ENCODE results near the gene C19orf44. TPM values are rescaled to one million over a fixed set of nuclear protein-coding genes. Genes with fewer than 3 reads are reported as not detected.
"Not testable (repeated sequence)": the region's sequence is repeated elsewhere in the genome, so short reads cannot be mapped to it uniquely, and the experiment has no call there.

Gene C19orf44
- total RNA-seq: 6.6 TPM
- long read RNA-seq, partial matches to known transcripts: 3 of 11 reads
- long read RNA-seq, other reads (novel, unspliced or antisense): 8 of 11 reads

DNA sequence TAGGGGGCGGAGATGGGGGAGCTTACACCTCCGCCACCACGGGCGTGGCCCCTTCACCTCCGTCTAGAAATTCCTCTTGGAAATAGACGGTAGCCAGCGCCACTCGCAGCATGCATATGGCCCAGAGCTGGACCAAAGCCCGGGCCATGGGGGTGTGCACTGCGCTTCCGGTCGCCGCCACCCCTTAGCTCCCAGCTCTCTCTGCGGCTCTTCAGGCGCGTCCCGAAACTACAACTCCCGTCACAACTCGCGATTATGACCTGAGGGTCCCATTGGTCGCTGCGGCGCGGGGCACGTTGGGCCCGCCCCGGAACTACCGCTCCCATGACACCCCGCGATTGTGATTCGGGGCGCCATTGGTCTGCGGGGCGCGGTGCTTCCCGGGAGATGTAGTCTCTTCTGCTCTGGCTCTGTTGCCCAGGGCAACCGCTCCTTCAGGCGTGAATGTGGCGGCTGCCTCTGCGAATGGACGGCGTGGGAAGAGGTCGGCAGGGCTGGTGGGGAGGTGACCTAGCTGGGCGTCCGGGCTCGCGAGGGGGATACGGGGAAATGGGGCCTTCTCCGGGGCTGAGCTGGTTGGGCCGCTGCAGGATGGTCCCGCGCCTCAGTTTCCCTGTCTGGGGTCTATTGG lies at the start of gene C19orf44, which contains the start of gene CALR3:
Gene C19orf44 (plus strand): TSS at position 413 of the 631 bp plus-strand sequence. CDS start 4,399 bp downstream, outside the sequence.
Gene CALR3 (minus strand): TSS at position 186 of the 631 bp plus-strand sequence. CDS start 38 bp downstream, at position 148.
- peak within 1 kb of the TSS; percentile 80 for H3K27ac ChIP-seq
- peak; percentile 99 for DNase-seq
- H3K36me3 ChIP-seq: peaks cover 7% of the 10 kb centered on the region
- H3K4me3 ChIP-seq: peak within 1 kb of the TSS; percentile 74
- peak; percentile 100 for ATAC-seq
- TF ChIP-seq CTCF (IDR thresholded peaks at IDR 0.05): peak; percentile 16
- intact Hi-C loops (cut with DNase I): no loop called here
- H3K9me3 ChIP-seq: no peaks in the 10 kb centered on the region
- peaks cover 14% of the 10 kb centered on the region for H3K4me1 ChIP-seq
- no peaks in the 10 kb centered on the region for H3K27me3 ChIP-seq (ENCODE audit: low read depth)

- no peaks in the 10 kb centered on the region for H3K27me3 ChIP-seq (ENCODE audit: low read depth)
- intact Hi-C loops (cut with DNase I): no loop called here
- no peak overlapping the region for H3K4me3 ChIP-seq
- H3K36me3 ChIP-seq: peaks cover 2% of the 10 kb centered on the region
- no peak for TF ChIP-seq CTCF (IDR thresholded peaks at IDR 0.05)
- H3K27ac ChIP-seq: peak overlapping the region; percentile 32
- DNase-seq: peak; percentile 86
- no peaks in the 10 kb centered on the region for H3K9me3 ChIP-seq
- H3K4me1 ChIP-seq: peaks cover 60% of the 10 kb centered on the region
- ATAC-seq: peak; percentile 91 to 92
Measured at GRCh38 chr19:16446724-16447368, 49.3 kb upstream of the C19orf44 start.

DNA sequence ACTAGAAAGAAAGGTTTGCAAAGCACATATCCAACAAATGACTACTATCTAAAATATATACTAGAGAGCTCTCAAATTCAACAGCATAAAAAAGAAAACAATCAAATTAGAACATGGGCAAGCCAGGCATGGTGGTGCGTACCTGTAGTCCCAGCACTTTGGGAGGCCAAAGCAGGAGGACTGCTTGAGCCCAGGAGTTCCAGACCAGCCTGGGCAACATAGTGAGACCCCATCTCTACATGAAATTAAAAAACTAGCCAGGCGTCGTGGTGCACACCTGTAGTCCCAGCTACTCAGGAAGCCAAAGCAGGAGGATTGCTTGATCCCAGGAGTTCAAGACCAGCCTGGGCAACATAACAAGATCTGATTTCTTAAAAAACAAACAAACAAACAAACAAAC lies 47.3 kb upstream of the C19orf44 start:
- H3K9me3 ChIP-seq; H3K36me3 ChIP-seq; H3K27me3 ChIP-seq (ENCODE audit: low read depth); intact Hi-C loops (cut with DNase I); ATAC-seq; DNase-seq; H3K27ac ChIP-seq; H3K4me3 ChIP-seq: not testable (repeated sequence)
- H3K4me1 ChIP-seq: peaks cover 39% of the 10 kb centered on the region

GRCh38 chr19:16449330-16449961 lies 46.7 kb upstream of the C19orf44 start:
- peaks cover 38% of the 10 kb centered on the region for H3K4me1 ChIP-seq
- peak overlapping the region; percentile 47 for H3K27ac ChIP-seq
- intact Hi-C loops (cut with DNase I): no loop called here
- DNase-seq (no peak), ATAC-seq (peak; percentile 35 to 57)
- H3K9me3 ChIP-seq: no peaks in the 10 kb centered on the region
- TF ChIP-seq CTCF (IDR thresholded peaks at IDR 0.05): no peak
- H3K4me3 ChIP-seq: no peak overlapping the region
- no peaks in the 10 kb centered on the region for H3K36me3 ChIP-seq
- no peaks in the 10 kb centered on the region for H3K27me3 ChIP-seq (ENCODE audit: low read depth)

DNA sequence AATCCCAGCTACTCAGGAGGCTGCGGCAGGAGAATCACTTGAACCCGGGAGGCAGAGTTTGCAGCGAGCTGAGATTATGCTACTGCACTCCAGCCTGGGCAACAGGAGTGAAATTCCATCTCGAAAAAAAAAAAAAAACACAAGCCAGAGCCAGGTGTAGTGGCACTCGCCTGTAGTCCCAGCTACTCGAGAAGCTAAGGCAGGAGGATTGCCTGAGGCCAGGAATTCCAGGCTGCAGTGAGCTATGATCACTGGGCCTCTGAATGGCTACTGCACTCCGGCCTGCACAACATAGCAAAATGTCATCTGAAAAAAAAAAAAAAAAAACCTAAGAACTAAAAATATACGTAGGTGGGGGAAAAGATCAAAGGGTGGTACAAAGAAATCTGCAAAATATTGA lies 43.9 kb upstream of the C19orf44 start:
- Histone ChIP-seq H3K9me3 (no peaks in the 10 kb centered on the region), H3K27me3 (ENCODE audit: low read depth) (no peaks in the 10 kb centered on the region), H3K27ac (no peak overlapping the region), H3K4me3 (no peak overlapping the region), H3K36me3 (no peaks in the 10 kb centered on the region), H3K4me1 (peaks cover 28% of the 10 kb centered on the region)
- DNase-seq: no peak
- no peak for ATAC-seq
- TF ChIP-seq CTCF (IDR thresholded peaks at IDR 0.05): no peak
- intact Hi-C loops (cut with DNase I): no loop called here

All from lower lobe of right lung (tissue), 2 donors.